Activated CD4-positive, alpha-beta T cell treated with anti-CD3 and anti-CD28 coated beads for 36 hours (primary cell): Measurements from ENCODE around the gene ARF3. TPM values are rescaled to one million over a fixed set of nuclear protein-coding genes. Genes with fewer than 3 reads are reported as not detected.

ENCODE experiments used
- ATAC-seq: fragments of 200-7000 bp; cut with Tn5 transposase; one replicate; pipeline ENCODE4 v1.10.0; 2021; ENCODE audit warnings: mild to moderate bottlenecking, moderate library complexity
- CTCF ChIA-PET: fragments of 350-600 bp; sonication (Branson Sonifier 250); formaldehyde crosslinking; loops from one replicate; lab custom pipeline; 2021; ENCODE audit warnings: antibody characterized with exemption; lab: Charles Lee
- POLR2A ChIA-PET: fragments of 350-600 bp; sonication (Branson Sonifier 250); formaldehyde crosslinking; loops from one replicate; lab custom pipeline; 2021; ENCODE audit warnings: antibody characterized with exemption, inconsistent platforms; lab: Charles Lee
- DNase-seq: peaks from one replicate; pipeline ENCODE4 v3.0.0-alpha.2; 2020
- H3K27ac Mint-ChIP-seq: one replicate; pipeline ENCODE4 v1.8.0; 2021; ENCODE audit warnings: mixed read lengths
- H3K27me3 Mint-ChIP-seq: one replicate; pipeline ENCODE4 v1.8.0; 2021; ENCODE audit warnings: mixed read lengths
- H3K36me3 Mint-ChIP-seq: one replicate; pipeline ENCODE4 v1.8.0; 2021; ENCODE audit warnings: low read depth, mixed read lengths
- H3K4me1 Mint-ChIP-seq: one replicate; pipeline ENCODE4 v1.8.0; 2021; ENCODE audit warnings: mixed read lengths
- H3K4me3 Mint-ChIP-seq: one replicate; pipeline ENCODE4 v1.8.0; 2021; ENCODE audit warnings: mild to moderate bottlenecking, moderate library complexity, mixed read lengths
- H3K9me3 Mint-ChIP-seq: one replicate; pipeline ENCODE4 v1.8.0; 2021; ENCODE audit warnings: low read depth, mixed read lengths
- intact Hi-C, 2 experiments: fragments of 100-400 bp; cut with DNase I in 1 of 2; cut with micrococcal nuclease in 1 of 2; formaldehyde crosslinking; loops; one replicate each; pipeline versions ENCODE4 v1.14.2 to v1.15.1; 2022 to 2024; cut with DNase I, micrococcal nuclease
- total RNA-seq, 2 experiments: library from RNA; stranded (reverse); gene quantifications; one replicate each; pipeline ENCODE4 v1.2.3, GENCODE V29; 2021

ARF3 gene
- total RNA-seq, 2 experiments from 2014 or later = 84.7 to 96.1 TPM

DNA sequence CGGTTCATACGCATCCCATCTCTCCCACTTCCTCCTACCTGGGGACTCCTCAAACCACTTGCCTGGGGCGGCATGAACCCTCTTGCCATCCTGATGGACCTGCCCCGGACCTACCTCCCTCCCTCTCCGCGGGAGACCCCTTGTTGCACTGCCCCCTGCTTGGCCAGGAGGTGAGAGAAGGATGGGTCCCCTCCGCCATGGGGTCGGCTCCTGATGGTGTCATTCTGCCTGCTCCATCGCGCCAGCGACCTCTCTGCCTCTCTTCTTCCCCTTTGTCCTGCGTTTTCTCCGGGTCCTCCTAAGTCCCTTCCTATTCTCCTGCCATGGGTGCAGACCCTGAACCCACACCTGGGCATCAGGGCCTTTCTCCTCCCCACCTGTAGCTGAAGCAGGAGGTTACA lies 24.5 kb upstream of the ARF3 start:
- Mint-ChIP-seq H3K4me1 (peaks cover 47% of the 10 kb centered on the region), H3K9me3 (no peaks in the 10 kb centered on the region), H3K36me3 (no peaks in the 10 kb centered on the region), H3K27me3 (peaks cover 59% of the 10 kb centered on the region), H3K4me3 (peak overlapping the region; percentile 54), H3K27ac (peak overlapping the region; percentile 58)
- ATAC-seq = no peak
- DNase-seq = no peak
- intact Hi-C loops = loop anchor here in 1 of 2 experiments (2.0 to 5.0 kb wide), 2 partner anchors 111 to 129 kb away; partner anchors contain the start of genes DDX23 and DHH
- ChIA-PET CTCF (interaction anchor here (0.8 to 13.1 kb wide), 9 partner anchors 12 to 130 kb away, joined by 3 to 246 read pairs (median 9); partner anchors contain the start of genes DDN, DDX23 and FKBP11), POLR2A (no interaction called here)

DNA sequence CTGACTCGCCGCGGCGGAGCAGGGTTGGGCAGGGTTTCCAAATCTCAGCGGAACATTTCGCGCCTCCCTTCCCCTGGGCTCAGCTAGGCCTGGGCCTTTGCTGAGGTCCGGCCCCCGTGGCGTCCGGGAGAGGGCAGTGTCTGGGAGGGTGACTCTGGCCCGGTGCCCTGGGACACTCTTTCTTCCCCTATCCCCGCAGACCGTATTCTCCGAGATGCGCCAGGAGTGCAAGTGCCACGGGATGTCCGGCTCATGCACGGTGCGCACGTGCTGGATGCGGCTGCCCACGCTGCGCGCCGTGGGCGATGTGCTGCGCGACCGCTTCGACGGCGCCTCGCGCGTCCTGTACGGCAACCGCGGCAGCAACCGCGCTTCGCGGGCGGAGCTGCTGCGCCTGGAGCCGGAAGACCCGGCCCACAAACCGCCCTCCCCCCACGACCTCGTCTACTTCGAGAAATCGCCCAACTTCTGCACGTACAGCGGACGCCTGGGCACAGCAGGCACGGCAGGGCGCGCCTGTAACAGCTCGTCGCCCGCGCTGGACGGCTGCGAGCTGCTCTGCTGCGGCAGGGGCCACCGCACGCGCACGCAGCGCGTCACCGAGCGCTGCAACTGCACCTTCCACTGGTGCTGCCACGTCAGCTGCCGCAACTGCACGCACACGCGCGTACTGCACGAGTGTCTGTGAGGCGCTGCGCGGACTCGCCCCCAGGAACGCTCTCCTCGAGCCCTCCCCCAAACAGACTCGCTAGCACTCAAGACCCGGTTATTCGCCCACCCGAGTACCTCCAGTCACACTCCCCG lies 23.9 kb upstream of the ARF3 start:
- H3K27me3 Mint-ChIP-seq = peaks cover 62% of the 10 kb centered on the region
- peak overlapping the region; percentile 58 for H3K27ac Mint-ChIP-seq
- DNase-seq = peak; percentile 69
- H3K4me3 Mint-ChIP-seq = peak overlapping the region; percentile 54
- ChIA-PET POLR2A (no interaction called here), CTCF (interaction anchor here (1.3 to 13.1 kb wide), 5 partner anchors 12 to 129 kb away, joined by 6 to 246 read pairs (median 54); partner anchors contain the start of genes DDN, DDX23 and FKBP11)
- H3K4me1 Mint-ChIP-seq = peaks cover 49% of the 10 kb centered on the region
- H3K9me3 Mint-ChIP-seq = no peaks in the 10 kb centered on the region
- peak; percentile 25 for ATAC-seq
- H3K36me3 Mint-ChIP-seq = no peaks in the 10 kb centered on the region
- intact Hi-C loops = loop anchor here (1.0 to 5.0 kb wide), 4 partner anchors 14 to 128 kb away; partner anchors contain the start of genes DDX23 (in 1 of the 2) and DHH (in 1 of the 2)

DNA sequence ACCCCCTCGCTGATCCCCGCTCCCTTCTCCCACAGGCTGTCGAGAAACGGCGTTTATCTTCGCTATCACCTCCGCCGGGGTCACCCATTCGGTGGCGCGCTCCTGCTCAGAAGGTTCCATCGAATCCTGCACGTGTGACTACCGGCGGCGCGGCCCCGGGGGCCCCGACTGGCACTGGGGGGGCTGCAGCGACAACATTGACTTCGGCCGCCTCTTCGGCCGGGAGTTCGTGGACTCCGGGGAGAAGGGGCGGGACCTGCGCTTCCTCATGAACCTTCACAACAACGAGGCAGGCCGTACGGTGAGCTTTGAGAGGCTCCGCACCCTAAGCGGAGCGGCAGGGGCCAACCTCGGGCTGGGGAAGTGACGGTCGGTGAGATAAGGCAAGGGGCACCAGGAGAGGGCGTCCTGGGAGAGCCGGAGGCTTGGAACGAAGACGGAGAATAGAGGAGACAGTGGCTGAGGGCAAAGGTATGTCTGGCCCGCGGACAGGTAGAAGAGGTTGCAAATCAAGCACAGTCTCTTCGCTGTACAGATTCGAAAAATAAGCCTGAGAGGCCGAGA lies 23.2 kb upstream of the ARF3 start:
- POLR2A ChIA-PET = no interaction called here
- DNase-seq (peak; percentile 65), ATAC-seq (no peak)
- CTCF ChIA-PET = interaction anchor here (0.5 to 13.1 kb wide), 13 partner anchors 7 to 1722 kb away, joined by 3 to 246 read pairs (median 6); partner anchors contain the start of genes DDN, DDX23 and FKBP11
- Mint-ChIP-seq H3K36me3 (no peaks in the 10 kb centered on the region), H3K27ac (no peak overlapping the region), H3K4me1 (peaks cover 50% of the 10 kb centered on the region), H3K9me3 (no peaks in the 10 kb centered on the region), H3K4me3 (peak overlapping the region; percentile 54), H3K27me3 (peaks cover 63% of the 10 kb centered on the region)
- intact Hi-C loops = loop anchor here (1.0 to 5.0 kb wide), 4 partner anchors 15 to 128 kb away; partner anchors contain the start of genes DDX23 (in 1 of the 2) and DHH (in 1 of the 2)

DNA sequence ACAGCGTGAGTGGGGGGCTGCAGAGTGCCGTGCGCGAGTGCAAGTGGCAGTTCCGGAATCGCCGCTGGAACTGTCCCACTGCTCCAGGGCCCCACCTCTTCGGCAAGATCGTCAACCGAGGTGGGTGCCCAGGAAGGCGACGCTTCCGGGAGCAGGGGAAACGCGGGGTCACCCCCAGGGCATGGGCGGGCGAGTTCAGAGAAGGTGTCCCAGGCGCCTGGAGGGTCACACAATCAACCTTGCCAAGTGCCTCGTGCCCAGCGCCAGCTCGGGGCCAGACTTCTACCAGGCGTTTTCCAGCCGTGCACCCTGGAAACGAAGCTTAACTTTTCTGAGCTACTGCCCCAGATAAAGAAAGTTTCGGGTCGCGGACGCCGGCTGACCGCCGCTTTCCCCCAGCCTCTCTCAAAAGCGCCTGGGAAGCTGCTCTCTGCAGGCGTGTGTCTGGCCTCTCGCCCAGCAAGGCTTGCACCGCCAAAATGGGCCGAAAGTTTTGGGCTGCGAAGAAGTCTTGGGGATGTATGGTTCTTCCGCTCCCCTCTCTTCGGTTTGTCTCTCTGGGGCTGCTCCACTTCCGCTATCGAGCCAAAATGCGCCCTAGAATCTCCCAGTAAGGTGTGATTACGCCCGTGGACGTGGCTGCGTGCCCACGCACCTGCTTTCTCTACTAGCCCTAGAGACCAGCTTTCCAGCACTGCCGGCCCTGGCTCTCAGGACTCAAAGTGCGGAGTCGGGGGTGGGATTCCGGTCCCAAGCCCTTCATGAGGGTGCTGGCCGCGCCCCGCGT lies 22.5 kb upstream of the ARF3 start:
- Mint-ChIP-seq H3K4me1 (peaks cover 50% of the 10 kb centered on the region), H3K36me3 (no peaks in the 10 kb centered on the region), H3K4me3 (peak overlapping the region; percentile 54), H3K9me3 (no peaks in the 10 kb centered on the region), H3K27ac (no peak overlapping the region), H3K27me3 (peaks cover 65% of the 10 kb centered on the region)
- ATAC-seq (no peak), DNase-seq (peak; percentile 48)
- ChIA-PET CTCF (interaction anchor here (0.5 to 13.1 kb wide), 19 partner anchors 8 to 1721 kb away, joined by 3 to 246 read pairs (median 4); partner anchors contain the start of genes DDN, DDX23, FKBP11 and RND1), POLR2A (no interaction called here)
- intact Hi-C loops = loop anchor here (1.0 to 10.0 kb wide), 11 partner anchors 16 to 975 kb away; partner anchors contain the start of genes COL2A1 (in 1 of the 2), DDX23 (in 1 of the 2), DHH (in 1 of the 2) and DNAJC22 (in 1 of the 2)

DNA sequence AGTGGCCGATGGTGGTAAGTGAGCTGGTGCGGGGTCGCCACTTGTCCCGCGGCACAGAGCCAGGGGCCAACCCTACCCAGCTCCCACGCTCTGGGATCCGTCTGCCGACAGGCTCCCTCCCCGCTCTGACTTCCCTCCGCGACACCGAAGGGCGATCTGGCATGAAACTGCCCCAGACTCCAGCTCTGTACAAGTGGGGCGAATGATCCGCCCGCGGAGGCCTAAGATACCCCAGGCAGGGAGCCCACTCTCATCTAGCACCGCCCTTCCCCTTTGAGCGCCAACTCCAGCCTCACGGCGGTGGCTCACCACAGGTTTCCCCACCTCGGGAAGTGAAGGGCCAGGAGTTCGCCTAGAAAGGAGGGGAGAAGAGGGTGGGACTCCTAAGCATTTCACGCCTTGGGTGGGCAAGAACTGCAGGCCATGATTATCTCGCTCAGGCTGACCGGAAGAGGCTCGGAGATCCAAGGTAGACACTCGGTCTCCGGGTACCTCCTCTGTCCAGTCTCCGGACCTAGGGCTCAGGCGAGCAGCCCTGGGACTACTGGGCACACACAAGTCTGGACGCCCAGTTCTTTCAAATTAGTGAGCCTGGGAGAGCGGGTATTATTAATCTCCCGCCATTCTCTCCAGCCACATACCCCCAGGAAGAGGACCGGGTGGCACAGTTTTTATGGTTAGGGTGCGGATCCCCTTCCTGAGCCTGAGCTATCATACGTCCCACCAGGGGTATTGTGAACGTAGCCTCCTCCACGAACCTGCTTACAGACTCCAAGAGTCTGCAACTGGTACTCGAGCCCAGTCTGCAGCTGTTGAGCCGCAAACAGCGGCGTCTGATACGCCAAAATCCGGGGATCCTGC lies 21.7 kb upstream of the ARF3 start:
- Mint-ChIP-seq H3K36me3 (no peaks in the 10 kb centered on the region), H3K9me3 (no peaks in the 10 kb centered on the region), H3K4me1 (peaks cover 50% of the 10 kb centered on the region), H3K27me3 (peaks cover 69% of the 10 kb centered on the region), H3K27ac (no peak overlapping the region), H3K4me3 (peak overlapping the region; percentile 54)
- intact Hi-C loops = loop anchor here (1.0 to 10.0 kb wide), 8 partner anchors 42 to 974 kb away; partner anchors contain the start of genes COL2A1 (in 1 of the 2), DNAJC22 (in 1 of the 2), FKBP11 (in 1 of the 2) and KANSL2 (in 1 of the 2)
- POLR2A ChIA-PET = interaction anchor here (0.6 kb wide), 1 partner anchor 209 kb away, joined by 3 read pairs; no protein-coding TSS in a partner anchor
- ATAC-seq = no peak
- DNase-seq = peak; percentile 30
- CTCF ChIA-PET = interaction anchor here (0.6 to 13.1 kb wide), 15 partner anchors 9 to 799 kb away, joined by 3 to 246 read pairs (median 6); partner anchors contain the start of genes ARF3, DDN, DDX23 and DHH

DNA sequence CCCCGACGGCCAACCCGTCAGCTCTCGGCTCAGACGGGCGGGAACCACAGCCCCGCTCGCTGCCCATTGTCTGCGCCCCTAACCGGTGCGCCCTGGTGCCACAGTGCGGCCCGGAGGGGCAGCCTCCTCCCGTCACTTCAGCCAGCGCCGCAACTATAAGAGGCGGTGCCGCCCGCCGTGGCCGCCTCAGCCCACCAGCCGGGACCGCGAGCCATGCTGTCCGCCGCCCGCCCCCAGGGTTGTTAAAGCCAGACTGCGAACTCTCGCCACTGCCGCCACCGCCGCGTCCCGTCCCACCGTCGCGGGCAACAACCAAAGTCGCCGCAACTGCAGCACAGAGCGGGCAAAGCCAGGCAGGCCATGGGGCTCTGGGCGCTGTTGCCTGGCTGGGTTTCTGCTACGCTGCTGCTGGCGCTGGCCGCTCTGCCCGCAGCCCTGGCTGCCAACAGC lies 21.0 kb upstream of the ARF3 start, which contains the start of gene WNT1:
Gene WNT1, plus strand, starts transcription at position 32 of the 450 bp plus-strand sequence. Its CDS starts 329 bp downstream, at position 361.
- DNase-seq = no peak
- CTCF ChIA-PET = interaction anchor here (0.9 to 13.1 kb wide), 16 partner anchors 10 to 163 kb away, joined by 3 to 246 read pairs (median 6); partner anchors contain the start of genes ARF3, DDN, DDX23 and DHH
- H3K9me3 Mint-ChIP-seq = no peaks in the 10 kb centered on the region
- POLR2A ChIA-PET = interaction anchor here (0.5 to 0.6 kb wide), 2 partner anchors 32 to 210 kb away, joined by 3 to 5 read pairs; no protein-coding TSS in a partner anchor
- H3K27ac Mint-ChIP-seq = peak within 1 kb of the TSS; percentile 10
- peaks cover 50% of the 10 kb centered on the region for H3K4me1 Mint-ChIP-seq
- peaks cover 70% of the 10 kb centered on the region for H3K27me3 Mint-ChIP-seq
- H3K36me3 Mint-ChIP-seq = no peaks in the 10 kb centered on the region
- intact Hi-C loops = loop anchor here (1.0 to 10.0 kb wide), 8 partner anchors 41 to 974 kb away; partner anchors contain the start of genes COL2A1 (in 1 of the 2), DNAJC22 (in 1 of the 2), FKBP11 (in 1 of the 2) and KANSL2 (in 1 of the 2)
- ATAC-seq = no peak
- H3K4me3 Mint-ChIP-seq = peak within 1 kb of the TSS; percentile 54

DNA sequence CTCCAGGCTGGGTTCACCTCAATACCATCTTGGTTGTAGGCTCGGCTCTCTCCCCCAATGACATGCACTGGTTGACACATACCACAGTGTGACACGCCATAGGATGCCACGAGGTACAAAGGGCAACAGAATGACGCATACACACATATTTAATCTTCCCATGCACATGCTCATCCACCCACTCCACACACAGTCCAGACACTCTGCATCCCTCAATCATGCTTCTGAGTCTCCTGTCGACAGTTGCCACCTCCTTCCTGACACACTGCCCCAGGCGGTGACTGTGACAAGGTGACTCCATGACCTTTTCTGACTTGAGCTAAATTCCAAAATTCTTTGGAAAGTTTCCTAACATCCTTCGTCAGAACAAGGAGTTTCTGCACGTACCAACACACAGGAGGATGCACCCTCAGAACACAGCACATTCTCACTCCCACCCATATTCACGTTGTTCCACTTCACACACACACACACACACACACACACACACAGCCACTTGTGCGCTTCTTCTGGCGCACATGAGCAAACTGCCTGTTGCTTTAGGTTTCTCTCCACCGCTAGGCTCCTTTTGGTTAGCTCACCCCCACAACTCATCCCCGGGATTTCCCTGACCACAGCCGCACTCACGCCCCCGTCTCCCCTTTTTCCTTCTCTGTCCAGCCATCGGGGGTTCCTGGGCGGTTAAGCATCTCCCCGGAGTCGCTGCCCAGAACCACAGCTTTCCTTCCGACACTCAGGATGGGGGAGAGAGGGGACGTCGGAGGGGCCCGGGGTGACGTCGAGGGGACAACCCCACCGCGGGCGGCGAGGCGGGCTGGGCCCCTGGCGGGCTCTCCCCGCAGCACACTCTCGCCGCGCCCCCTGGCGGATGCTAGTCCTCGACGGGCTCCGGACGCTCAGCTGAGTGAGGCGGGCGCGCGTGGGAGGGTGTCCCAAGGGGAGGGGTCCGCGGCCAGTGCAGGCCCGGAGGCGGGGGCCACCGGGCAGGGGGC lies 20.3 kb upstream of the ARF3 start:
- ChIA-PET POLR2A (interaction anchor here (0.5 to 0.7 kb wide), 2 partner anchors 21 to 33 kb away, joined by 5 read pairs; no protein-coding TSS in a partner anchor), CTCF (interaction anchor here (0.5 to 13.1 kb wide), 23 partner anchors 10 to 1189 kb away, joined by 3 to 246 read pairs (median 4); partner anchors contain the start of genes ARF3, CERS5, DDN and DDX23)
- H3K36me3 Mint-ChIP-seq = no peaks in the 10 kb centered on the region
- ATAC-seq (peak; percentile 69), DNase-seq (peak; percentile 92)
- H3K4me1 Mint-ChIP-seq = peaks cover 54% of the 10 kb centered on the region
- no peaks in the 10 kb centered on the region for H3K9me3 Mint-ChIP-seq
- peaks cover 73% of the 10 kb centered on the region for H3K27me3 Mint-ChIP-seq
- H3K27ac Mint-ChIP-seq = peak overlapping the region; percentile 10
- H3K4me3 Mint-ChIP-seq = peak overlapping the region; percentile 42
- intact Hi-C loops = loop anchor here (1.0 to 10.0 kb wide), 11 partner anchors 20 to 973 kb away; partner anchors contain the start of genes ARF3 (in 2 of the 2), COL2A1 (in 1 of the 2), DDX23 (in 1 of the 2) and DNAJC22 (in 1 of the 2)

DNA sequence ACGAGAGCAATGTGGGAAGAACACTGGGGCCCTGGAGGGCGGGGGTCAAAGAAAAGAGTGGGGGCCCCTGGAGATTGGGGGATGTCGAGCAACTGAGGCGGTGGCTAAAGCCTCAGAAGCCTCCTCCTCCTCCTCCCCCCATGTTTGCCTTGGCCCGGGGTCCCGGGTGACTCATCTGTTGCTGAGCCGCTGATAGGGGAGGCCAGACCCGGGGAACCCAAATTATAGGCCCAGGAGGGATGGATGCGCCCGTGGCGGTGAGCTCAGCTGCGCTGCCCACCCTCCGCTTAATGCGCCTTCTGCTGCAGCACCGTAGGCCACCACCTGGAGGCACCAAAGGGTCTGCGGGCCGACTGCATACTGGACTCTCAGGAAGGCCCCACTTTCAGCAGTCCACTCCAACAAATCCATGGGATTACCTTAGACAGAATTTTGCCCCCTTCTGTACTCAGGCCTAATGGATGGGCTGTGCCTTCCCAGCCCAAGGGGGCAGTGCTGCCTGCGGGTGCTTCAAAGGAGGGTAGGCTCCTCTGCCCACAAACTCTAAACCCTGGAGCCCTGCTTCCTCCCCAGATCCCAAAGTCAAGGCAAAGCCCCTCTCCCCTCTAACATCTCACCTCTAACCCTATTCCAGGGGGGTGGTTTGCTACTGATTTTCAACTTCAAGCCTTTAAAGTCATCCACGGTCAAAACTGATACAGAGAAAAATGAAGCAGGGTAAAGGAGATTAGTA lies 16.8 kb upstream of the ARF3 start:
- intact Hi-C loops = loop anchor here (2.0 to 10.0 kb wide), 2 partner anchors 15 to 969 kb away; partner anchors contain the start of gene COL2A1 (in 1 of the 2)
- H3K4me1 Mint-ChIP-seq = peaks cover 55% of the 10 kb centered on the region
- peaks cover 68% of the 10 kb centered on the region for H3K27me3 Mint-ChIP-seq
- no peak for ATAC-seq
- H3K9me3 Mint-ChIP-seq = no peaks in the 10 kb centered on the region
- ChIA-PET POLR2A (no interaction called here), CTCF (interaction anchor here (0.5 to 4.0 kb wide), 8 partner anchors 14 to 122 kb away, joined by 3 to 22 read pairs (median 3); no protein-coding TSS in a partner anchor)
- no peak overlapping the region for H3K4me3 Mint-ChIP-seq
- H3K27ac Mint-ChIP-seq = no peak overlapping the region
- H3K36me3 Mint-ChIP-seq = no peaks in the 10 kb centered on the region
- DNase-seq = peak; percentile 70
